ENCODE measurements around the gene NUP85.
A peak's percentile ranks its signal among the peaks of the same experiment; 100 is the strongest.
"Not testable (repeated sequence)": the region's sequence is repeated elsewhere in the genome, so short reads cannot be mapped to it uniquely, and the experiment has no call there.

The NUP85 gene

DNA sequence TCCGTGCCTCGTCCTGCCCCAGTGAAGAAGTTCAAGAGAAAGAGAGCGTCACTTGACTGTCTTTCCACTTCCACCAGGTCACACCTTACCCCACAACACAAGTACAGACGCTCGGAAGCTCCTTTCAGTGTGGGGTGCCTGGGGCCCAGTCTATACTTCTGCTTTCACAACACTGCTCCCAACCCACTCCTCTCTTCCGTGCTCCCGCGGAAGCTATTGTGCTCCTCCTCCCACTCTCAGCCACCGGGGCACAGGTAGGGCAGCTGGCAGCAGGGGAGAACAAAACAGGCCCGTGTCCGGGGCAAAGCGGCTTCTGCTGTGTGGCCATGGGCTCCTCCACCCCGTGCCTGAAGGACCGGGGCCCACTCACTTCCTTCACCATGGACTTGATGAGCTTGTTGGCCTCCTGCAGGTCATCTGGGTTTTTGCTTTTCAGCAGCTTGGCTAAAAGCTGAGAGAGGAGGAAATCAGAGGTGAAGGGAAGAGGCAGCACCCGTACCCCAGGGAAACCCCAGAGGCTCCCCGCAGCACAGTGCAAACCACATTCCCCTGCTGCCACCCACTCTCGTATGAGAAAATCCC, 37.1 kb downstream of the NUP85 start:
- DNase-seq, result no peak

DNA sequence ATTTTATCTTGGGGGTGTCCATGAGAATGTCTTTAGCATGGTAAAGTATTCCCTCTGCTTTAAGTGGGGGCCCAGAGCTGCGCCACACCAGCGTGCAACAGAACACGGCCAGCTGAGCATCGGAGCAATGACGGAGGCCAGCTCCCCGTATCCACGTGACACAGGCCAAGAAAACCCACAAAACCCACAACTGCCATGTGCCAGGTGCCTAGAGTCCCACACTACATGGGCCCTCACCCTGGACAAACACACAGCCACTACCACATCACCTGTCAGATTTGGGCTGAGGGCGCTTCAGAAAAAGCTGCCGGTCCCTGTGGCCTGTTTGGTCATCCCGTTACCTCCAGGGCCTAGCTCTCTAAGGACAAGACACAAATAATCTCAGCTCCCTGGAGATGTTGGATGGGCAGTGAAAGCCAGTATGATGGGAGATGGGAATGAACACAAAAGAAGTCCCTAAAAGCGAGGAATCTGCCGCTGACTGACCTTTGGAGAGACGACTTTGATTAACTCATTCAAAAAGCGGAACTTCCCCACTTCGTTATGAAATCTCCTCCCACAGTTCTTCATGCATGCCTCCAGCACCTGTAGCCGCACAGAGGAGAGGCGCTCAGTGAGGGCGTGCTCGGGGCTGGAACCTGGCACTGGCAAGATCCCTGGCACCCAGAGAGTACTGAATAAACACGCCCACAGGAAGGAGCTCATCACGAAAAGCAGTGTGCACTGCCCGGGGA, 38.8 kb downstream of the NUP85 start:
- no peak for DNase-seq

DNA sequence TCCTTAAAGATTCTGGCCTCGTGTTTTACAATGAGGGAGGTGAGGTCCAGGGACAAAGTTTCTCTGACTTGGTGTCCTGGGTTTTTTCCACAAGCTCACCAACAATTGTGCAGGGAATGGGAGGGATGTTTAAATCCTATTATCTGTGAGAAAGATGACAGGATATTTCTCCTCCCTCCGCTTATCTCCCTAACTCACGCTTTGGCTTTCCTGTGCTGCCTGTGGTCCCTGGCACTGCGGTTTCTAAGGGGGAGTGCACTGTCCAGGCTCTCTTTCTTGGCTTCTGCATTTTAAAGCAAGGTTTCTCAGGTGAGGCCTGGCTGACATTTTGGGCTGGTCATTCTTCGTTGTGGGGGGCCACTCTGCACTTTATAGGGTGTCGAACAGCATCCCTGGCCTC, 39.5 kb downstream of the NUP85 start:
- DNase-seq, result no peak

DNA sequence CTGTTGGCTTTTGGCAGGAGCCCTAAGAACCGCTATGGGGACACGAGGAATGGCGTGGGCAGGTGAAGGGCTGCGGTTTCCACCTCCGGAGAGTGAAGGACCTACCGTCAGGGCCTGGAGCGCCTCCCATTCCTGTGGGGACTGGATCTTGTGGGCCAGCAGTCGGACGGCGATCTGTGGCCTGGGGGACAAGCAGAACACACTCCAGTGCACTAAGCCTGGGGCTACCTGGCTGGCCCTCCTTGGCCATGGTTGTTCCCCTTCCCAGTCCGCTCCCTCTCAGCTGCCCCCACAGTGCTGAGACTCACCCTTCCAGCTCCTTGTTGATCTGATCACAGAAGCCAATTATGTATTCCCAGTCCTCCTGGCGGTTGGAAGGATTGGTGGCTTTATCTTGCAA, 40.9 kb downstream of the NUP85 start:
- DNase-seq, result no peak

DNA sequence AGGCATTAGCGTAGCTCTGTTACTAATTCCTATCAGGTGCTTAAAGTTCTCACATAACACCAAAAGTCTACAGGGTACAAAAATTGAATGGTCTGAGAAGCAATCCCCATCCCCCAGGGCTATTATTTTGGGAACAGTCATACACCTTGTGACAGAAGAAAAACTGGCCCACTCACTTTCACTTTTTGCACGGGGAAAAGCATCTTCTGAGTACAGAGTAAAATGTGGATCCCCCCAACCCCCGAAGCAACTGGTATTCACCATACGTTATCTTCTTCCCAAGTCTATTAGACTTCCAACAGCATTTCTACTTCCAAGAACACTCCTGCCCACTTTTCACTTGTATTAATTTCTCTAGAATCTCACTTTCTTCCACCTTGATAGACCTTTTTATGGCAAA, 44.1 kb downstream of the NUP85 start:
- no peak for DNase-seq

DNA sequence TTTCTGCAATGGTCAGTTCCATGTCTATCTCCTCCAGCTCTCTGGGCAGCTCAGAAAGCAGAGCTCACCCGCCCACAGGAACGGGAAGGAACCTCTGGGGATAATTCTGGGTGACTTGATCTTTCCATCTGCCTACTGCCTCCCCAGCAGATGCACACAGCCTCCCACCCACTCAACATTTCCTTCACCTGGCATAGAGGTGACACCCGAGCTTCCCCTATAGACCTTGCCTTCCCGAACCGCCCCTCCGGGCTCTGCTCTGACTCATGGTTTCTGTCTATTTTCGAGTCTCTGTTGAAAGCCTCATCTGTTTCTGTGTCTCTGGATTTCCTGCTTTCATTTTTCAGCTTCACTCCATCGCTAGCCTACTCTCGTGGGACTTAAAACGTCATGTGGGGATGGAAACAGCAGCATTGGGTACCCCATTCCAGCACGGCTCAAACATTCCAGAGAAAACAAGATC, 44.6 kb downstream of the NUP85 start:
- no peak for DNase-seq

GRCh38 chr17:75252039-75252816, 46.7 kb downstream of the NUP85 start:
- no peak for DNase-seq

DNA sequence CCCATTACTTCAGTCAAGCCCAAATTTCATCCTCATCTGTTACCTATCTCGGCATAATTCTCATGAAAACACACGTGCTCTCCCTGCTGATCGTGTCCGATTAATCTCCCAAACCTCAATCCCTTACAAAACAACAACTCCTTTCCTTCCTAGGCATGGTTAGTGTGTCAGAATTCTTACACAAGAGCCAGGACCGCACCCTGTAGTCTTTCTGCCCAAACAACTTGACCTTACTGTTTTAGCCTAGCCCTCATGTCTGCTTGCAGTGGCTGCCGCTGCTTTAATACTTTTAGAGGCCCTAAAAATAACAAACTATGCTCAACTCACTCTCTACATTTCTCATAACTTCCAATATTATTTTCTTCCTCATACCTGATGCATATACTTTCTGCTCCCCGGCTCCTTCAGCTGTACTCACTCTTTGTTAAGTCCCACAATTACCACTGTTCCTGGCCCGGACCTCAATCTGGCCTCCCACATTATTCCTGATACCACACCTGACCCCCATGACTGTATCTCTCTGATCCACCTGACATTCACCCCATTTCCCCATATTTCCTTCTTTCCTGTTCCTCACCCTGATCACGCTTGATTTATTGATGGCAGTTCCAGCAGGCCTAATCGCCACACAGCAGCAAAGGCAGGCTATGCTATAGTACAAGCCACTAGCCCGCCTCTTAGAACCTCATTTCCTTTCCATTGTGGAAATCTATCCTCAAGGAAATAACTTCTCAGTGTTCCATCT, 50.6 kb downstream of the NUP85 start:
- DNase-seq, result not testable (repeated sequence)

DNA sequence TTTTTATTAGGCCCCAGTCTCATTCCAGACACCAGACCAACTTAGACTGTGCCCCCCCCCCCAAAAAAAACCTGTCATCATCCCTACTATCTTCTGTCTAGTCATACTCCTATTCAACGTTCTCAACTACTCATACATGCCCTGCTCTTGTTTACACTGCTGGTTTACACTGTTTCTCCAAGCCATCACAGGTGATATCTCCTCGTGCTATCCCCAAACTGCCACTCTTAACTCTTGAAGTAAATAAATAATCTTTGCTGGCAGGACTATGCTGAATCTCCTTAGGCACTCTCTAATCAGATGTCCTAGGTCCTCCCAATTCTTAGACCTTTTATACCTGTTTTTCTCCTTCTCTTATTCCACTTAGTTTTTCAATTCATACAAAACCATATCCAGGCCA, 51.7 kb downstream of the NUP85 start:
- not testable (repeated sequence) for DNase-seq

DNA sequence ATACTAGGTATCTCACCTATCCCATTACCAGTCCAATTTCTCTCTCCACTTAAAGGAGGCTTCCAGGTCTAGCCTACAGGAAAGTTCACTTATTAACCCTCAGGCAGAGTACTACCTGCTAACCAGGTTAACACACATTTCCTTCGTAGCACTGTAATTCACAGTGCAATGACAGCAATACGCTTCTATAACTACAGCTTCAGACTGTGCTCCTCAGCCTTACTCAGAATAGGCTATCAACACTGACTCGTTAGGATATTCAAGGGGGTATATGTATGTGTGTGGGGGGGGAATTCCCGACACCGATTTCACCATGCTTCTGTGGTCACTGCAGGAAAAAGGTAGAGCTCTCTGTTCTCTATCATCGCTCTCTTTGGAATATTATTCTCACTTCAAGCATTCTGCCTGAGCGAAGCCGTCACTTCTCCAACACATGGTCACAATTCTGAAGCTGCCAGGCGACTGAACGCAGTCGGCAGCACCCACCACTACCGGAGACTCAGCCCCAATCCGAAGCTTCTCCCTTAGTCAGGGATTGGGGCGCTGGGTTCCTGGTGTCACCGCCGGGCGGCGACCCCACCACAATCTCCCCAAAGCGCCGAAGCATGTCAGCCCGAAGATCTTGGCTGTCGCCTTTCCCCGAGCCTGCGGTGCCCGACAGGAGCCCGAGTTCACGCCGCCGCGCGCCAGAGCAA, 55.3 kb downstream of the NUP85 start:
- no peak for DNase-seq

- peak; percentile 68 for DNase-seq
These were observed 56.0 kb downstream of the NUP85 start, which contains the start of the genes GGA3 and MRPS7 for GRCh38 chr17:75261336-75262111. Gene GGA3, minus strand, starts transcription at chr17:75261606. Its CDS starts 19 bp downstream, at chr17:75261587. Gene MRPS7, plus strand, starts transcription at chr17:75261879. Its CDS starts 22 bp downstream, at chr17:75261901.

DNA sequence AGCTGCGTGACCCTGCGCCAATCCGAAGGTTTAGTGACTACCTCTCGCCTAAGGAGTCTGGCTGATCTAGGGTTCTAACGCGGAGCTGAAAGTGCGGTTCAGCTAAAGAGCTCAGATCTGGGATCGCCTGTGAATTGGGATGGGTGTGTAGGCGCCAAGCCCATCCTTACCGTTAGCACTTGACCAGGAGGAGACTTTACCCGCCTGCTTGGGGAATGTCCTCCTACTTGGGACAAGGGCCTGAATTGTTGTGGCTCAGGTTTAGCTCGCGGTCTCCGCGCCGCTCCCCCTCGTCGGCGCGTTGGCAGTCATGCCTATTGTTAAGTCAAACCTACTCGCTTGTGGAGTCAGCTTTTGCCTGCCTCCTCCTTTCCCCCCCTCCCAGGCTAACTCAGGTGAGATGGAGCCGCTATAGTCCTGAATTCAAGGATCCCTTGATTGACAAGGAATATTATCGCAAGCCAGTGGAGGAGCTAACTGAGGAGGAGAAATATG, 56.7 kb downstream of the NUP85 start:
- DNase-seq, result no peak

GRCh38 chr17:75263055-75263454, 57.6 kb downstream of the NUP85 start:
- no peak for DNase-seq

DNA sequence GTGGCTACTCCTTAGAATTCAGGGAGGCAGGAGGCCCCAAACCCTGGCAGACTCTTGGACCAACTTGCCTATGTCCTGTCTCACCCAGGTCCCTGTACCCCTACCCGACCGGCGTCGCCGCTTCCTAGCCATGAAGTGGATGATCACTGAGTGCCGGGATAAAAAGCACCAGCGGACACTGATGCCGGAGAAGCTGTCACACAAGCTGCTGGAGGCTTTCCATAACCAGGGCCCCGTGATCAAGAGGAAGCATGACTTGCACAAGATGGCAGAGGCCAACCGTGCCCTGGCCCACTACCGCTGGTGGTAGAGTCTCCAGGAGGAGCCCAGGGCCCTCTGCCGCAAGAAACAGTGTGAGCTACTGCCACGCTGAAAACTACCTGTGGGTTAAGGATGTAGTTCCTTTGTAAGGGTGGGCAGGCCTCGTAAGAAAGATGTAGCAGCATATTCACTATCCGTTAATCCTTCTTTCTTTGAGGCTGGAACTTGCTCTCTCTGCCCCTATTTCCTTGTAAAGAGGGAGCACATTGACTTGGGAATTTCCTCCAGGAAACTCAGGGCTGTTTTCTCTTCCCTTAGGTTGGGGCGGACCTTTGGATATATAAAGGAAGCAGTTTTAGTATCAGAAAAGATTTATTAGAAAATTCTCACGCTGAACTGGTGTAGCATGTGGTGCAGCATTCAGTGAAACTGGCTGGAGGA, 60.3 kb downstream of the NUP85 start:
- DNase-seq, result no peak

DNA sequence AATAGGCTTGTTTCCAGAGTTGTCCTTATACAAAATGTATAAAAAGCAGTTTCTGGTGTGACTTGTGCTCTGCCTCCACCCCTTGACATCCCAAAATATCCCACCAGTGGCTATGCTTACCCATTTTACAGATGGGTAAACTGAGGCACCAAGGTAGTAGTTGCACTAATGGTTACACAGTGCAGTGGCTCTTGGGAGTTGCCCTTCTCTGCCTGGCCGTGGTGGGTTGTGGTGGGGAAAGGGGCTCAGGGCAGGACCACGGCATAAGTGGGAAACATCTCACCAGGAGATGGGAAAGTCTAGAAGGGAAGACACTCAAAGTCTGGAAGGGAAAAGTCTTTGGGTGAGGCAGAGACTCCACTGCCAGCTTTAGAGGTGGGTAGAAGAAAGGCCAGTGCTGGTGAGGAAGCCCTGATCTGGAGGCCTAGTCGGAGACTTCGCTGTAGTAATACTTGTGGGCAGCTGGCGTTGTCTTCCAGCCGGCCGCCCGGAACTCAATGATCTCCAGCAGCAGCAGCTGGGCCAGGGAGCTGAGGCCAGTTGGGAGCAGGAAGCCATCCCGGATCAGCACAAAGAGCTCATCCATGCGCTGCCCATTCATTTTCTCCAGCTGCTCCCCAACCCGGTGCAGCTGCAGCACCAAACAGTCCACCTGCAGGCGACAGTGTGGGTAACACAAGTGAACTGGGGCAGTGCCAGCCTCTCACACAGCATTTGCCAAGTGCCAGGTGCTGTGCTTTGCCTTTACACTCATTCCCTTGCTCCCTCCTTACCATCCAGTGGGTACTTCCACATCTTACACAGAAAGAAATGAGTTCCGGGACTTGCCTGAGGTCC, 61.1 kb downstream of the NUP85 start:
- DNase-seq, result peak; percentile 63

GRCh38 chr17:75267153-75267410, 61.6 kb downstream of the NUP85 start:
- no peak for DNase-seq

DNA sequence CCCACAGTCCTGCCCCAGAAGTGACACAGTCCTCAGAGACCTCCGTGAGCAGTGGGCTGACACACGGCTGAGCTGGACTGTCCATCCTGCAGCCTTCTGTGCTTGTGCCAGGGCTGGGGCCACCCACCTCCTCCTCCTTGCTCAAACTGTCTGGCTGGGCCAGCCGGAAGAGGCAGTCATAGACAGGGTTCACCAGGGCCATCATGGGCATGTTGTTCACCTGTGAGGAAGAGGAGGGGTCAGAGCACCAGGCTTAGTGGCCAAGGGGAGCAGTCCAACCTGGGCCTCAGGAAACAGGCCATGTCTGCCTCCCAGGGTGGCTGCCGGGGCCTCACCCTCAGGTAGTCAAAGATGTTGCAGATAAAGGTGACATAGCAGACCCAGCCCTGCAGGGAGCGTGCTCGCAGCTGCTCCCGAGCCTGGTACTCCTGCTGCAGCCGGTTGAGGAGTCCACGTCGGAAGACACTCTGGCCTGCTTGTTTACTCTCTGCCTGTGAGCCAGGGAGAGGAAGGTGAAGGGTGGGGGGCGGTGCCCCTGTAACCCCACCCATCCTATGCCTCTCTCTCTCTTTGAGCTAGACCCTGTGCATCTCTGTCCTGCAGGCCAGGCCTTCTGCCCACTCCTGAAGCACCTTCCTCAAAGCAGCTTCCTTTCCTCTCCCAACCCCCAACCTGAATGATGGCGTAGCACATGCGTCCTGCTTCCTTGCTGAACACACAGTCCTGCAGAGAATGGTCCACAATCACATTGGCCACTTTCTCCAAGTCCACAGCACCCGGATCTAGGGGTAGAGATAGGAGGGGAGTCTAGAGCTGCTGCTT, 62.1 kb downstream of the NUP85 start:
- no peak for DNase-seq

- no peak for DNase-seq
These were observed 64.4 kb downstream of the NUP85 start for GRCh38 chr17:75269844-75270217.
